ENCODE results near the gene TBX2.

DNA sequence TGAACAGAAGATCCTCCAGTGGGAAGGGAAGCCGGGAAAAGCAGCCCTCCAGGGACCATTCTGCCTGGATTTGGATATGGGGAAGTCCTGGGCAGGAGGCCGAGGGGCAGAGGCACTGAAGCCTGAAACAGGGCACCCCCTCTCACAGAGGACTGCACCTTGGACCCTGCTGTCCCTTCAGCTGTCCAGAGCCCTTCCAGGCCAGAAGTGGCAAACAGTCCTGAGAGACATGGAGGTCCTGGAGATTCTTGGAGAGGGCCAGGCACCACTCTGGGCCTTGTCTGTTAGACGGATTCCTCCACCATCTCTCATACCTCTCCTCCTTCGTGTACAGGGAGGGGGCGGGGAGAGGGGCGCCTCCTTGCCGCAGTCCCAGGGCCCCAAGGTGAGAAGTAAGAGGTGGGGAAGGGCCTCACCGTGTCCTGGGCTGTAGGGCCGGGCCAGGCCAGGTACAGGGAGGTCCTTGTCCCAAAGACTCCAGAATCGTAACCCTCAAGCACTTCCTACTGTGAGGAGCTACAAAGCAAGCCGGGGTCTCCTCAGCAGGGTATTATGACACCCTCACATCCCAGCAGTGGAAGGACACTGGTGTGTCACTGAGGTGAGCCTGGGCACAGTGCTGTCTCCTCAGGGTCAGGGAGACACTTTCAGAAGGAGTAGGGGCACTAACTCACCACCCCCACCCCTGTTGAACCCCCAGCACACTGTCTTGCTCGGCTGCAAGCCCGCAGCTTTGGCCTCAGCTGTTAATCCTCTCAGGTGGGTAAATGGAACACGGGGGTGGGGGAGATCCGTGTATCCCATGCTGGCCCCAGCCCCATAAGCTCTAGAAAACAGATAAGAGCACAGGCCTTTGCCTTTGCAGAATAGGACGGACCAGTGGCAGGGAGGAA lies 16.6 kb upstream of the TBX2 start:
- TF ChIP-seq, protein P1, sequence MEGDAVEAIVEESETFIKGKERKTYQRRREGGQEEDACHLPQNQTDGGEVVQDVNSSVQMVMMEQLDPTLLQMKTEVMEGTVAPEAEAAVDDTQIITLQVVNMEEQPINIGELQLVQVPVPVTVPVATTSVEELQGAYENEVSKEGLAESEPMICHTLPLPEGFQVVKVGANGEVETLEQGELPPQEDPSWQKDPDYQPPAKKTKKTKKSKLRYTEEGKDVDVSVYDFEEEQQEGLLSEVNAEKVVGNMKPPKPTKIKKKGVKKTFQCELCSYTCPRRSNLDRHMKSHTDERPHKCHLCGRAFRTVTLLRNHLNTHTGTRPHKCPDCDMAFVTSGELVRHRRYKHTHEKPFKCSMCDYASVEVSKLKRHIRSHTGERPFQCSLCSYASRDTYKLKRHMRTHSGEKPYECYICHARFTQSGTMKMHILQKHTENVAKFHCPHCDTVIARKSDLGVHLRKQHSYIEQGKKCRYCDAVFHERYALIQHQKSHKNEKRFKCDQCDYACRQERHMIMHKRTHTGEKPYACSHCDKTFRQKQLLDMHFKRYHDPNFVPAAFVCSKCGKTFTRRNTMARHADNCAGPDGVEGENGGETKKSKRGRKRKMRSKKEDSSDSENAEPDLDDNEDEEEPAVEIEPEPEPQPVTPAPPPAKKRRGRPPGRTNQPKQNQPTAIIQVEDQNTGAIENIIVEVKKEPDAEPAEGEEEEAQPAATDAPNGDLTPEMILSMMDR (optimal IDR thresholded peaks at IDR 0.05 in 1 of 3, IDR thresholded peaks at IDR 0.05 in 1 of 3, conservative IDR thresholded peaks at IDR 0.05 in 1 of 3; ENCODE audit: extremely low read depth in 1 of 3, insufficient read depth in 2 of 3, low read length in 3 of 3), result no peak
- TF ChIP-seq EZH2 (IDR thresholded peaks at IDR 0.05; ENCODE audit: low read length), result no peak

Data from keratinocyte (primary cell).